GM18870 (cell line): ENCODE data around the gene RAD51B.

ENCODE experiments used
- ATAC-seq: cut with Tn5 transposase; IDR thresholded peaks from one replicate; pipeline ENCODE4 v1.9.1; 2021; ENCODE audit warnings: moderate library complexity; ENCODE audit not compliant: unreplicated experiment

Gene RAD51B

GRCh38 chr14:68343534-68344118 is 524.0 kb downstream of the RAD51B start:
- ATAC-seq: no peak

- ATAC-seq: no peak
Measured at GRCh38 chr14:68345738-68346137, 526.2 kb downstream of the RAD51B start.

- no peak for ATAC-seq
Measured at GRCh38 chr14:68346556-68347343, 527.2 kb downstream of the RAD51B start.

- ATAC-seq: no peak
Measured at GRCh38 chr14:68349900-68350629, 530.5 kb downstream of the RAD51B start.

DNA sequence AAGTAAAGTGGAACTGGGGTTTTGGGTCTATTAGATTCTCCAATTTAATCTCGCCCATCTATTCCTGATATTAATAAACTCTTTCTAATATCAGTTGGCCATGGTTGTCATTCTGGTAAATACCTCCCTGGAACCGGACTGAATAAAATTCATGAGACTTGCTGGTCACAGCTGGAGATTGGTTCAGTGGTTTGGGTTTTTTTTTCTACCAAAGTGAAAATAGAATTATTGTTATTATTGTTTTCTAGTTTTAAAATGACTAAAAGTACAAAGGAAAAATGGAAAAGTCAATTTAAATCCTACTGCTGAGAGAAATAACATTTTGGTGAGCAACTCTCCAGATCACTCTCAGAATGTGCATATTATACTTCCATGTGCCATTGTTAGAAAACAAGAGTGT is 535.8 kb downstream of the RAD51B start:
- ATAC-seq: no peak

DNA sequence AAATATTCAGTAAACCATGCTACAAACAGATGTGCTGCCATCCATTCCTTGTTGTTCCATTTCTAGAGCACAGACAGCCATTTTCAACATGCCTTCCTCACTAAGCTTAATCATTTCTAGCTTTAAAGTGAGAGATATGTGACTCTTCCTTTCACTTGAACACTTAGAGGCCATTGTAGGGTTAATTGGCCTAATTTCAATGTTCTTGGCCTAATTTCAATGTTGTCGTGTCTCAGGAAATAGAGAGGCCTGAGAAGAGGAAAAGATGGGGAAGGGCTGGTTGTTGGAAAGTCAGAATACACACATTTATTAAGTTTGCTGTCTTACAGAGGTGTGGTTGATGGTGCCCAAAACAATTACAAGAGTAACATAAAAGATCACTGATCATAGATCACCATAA is 538.2 kb downstream of the RAD51B start:
- ATAC-seq: no peak

GRCh38 chr14:68358500-68358899 is 538.9 kb downstream of the RAD51B start:
- no peak for ATAC-seq

- no peak for ATAC-seq
Measured at GRCh38 chr14:68359022-68359836, 539.6 kb downstream of the RAD51B start.

GRCh38 chr14:68359837-68360552 is 540.4 kb downstream of the RAD51B start:
- no peak for ATAC-seq

DNA sequence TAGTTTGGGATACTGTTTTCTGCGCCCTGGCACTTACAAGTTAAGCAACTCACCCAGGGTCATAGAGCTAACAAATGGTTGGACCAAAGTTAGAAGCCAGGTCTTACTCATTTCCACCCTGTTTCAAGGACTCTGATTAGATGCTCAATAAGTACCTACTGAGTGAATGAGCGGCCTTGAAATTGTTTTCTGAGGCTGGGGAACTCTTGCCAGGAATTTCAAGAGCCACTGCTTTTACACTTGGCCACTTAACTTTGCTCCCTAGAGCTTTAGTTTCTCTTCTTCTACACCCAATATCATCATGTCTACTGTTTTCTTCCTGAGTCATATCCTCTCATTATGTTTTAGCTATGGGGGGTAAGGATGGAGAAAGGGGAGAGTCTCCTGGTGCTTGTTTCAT is 541.7 kb downstream of the RAD51B start:
- ATAC-seq: no peak

GRCh38 chr14:68362846-68363245 is 543.3 kb downstream of the RAD51B start:
- ATAC-seq: no peak

- no peak for ATAC-seq
Measured at GRCh38 chr14:68363466-68363842, 543.9 kb downstream of the RAD51B start.

DNA sequence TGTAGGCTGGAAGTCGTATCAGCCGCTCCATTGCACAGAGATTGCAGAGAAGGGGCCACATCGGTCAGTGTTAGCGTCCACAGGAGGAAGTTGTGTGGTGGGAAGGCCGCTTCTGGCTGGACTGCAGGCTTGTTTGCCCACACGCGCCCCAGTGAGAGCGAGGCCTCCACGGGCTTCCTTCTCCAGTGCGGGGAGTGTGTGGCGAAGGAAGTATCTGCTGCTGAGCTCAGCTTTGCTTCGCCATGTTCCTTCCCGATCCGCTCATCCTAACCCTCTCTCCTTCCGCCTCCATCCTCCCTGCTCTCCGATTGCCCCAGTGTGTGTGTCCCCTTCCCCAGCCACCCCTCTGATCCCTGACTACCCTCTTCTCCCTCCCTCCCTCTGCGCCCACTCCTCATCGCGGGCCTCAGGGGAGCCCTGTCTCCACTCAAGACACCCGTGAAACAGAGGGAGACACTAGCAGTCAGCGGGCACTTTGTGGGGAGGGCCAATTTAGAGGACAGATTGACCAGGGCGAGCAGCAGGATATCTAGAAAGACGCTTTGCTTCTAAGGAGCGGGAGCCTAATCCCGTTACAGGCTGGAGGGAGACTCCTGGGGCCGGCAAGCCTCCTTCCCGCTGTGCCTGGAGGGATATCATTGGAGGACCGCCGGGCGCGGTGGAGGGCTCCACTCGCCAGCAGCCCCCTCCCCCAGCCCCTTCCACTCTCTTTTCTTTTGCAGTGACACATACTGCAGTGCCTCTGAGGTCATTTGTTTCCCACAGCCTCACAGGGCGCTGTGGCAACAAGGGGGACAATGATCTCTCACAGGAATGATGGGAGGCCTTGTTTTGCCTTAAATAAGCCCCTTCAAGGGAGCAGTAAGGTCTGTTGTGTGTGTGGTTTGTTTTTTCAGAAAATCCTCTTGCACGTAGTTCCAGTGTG is 544.5 kb downstream of the RAD51B start:
- ATAC-seq: no peak

DNA sequence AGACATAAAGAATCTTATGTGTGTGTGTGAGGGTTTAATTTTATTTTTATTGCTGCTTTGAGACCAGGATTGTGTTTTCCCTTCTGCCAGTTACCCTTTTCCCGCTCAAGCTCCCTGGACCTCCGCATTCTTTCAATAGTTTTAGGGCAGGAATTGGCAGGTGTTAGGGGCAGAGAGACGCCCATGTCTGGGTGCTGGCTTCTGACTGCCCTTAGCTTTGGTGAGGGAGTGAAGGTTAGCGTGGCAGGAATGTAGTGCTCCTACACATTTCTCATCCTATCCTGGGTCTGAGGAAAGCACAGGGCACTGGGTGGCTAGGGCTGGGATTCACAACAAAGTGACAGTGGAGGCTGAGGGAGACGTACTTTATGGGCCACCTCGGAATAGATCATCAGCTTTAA is 545.2 kb downstream of the RAD51B start:
- no peak for ATAC-seq

GRCh38 chr14:68365228-68365627 is 545.6 kb downstream of the RAD51B start:
- ATAC-seq: no peak

DNA sequence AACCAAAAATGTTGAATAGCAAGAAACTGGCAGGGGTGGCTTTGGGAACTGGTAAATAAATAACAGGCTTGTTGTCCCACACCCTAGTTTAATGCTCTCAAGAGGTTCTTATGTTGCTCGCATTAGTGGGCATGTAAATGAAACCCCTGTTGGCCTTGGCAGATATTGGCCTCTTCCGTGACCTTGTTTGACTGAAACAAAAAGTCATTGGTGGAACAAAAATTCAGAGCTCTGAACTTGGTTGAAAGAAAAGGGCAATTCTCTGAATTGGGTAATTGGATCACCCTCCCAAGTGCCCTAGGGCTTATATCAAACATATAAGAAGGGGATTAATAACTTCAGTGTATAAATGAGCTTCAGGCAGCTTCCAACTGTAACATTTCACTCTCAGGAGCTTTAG is 547.1 kb downstream of the RAD51B start:
- no peak for ATAC-seq

- no peak for ATAC-seq
Measured at GRCh38 chr14:68367536-68367935, 548.0 kb downstream of the RAD51B start.

DNA sequence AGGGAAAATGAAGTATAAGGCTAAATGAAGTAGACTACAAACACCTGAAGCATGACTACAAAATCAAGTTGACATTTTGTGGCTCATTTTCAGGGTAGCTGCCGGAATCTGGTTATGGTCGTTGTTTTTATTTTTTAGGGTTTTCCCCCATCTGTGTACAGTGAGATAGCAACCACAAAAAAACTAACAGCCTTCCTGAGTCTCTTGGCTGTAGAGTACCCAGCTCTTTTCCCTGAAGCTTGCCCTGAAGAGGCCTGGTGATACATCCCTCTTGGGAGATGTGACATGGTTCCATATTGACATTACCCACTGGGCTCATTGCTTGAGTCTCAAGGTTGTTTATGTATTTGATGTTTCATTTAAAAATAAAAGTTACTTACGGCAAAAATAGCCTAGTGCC is 549.3 kb downstream of the RAD51B start:
- ATAC-seq: no peak

DNA sequence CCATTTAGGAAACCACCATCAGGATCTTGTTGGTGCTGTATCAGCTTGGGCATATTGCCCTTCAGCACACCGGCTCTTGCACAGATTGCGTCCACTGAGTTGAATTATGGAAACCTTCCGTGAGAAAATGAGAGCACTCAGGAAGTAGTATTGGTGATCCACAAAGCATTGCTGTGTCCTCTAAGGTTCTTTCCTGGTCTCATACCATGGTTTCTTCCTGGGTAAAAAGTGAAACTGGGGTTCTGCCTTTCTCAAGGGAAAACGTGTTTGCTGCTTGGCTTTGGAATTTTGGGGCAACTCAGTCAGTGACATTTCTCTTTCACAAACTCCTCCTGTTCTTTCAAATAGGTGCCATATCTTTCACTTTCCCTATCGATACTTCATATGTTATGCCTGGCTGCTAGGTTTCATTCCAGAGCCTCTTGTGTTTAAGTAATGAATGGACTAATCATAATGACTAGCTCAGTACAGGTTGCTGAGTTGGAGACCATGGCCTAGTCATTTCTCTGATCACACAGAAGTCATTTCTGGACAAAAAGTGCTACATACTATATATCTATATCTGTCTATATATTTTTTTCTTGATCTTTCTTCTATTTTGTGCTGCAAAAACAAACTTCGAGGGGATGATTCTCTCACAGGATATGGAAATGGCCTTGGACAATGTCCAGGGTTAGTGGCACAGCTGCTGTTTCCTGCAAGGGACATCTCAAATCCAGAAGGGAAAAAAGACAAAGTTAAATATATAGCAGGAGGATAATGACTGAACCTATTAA is 549.9 kb downstream of the RAD51B start:
- ATAC-seq: no peak
